GM12878 (cell line): ENCODE data around the gene KLHL8. TPM values are rescaled to one million over a fixed set of nuclear protein-coding genes. Genes with fewer than 3 reads are reported as not detected.

Experiments used
- ATAC-seq: fragments of 200-7000 bp; cut with Tn5 transposase; 3 replicates; pipeline ENCODE4 v1.9.1; 2020; ENCODE audit warnings: mild to moderate bottlenecking, moderate library complexity
- BruUV-seq: library from RNA; stranded (reverse); fragments of 400-500 nt; replicated peaks from 2 replicates; lab custom pipeline; 2021; lab: Mats Ljungman, UMichigan
- CTCF ChIA-PET: fragments of 300-600 bp; sonication (Branson Sonifier 250); formaldehyde crosslinking; extraction: SDS; loops from one replicate; lab custom pipeline; 2021; ENCODE audit warnings: inconsistent platforms; lab: Yijun Ruan, JAX
- POLR2A ChIA-PET: fragments of 350-600 bp; formaldehyde crosslinking; extraction: SDS; loops from one replicate; lab custom pipeline; 2021; ENCODE audit warnings: inconsistent platforms; lab: Charles Lee
- RAD21 ChIA-PET: fragments of 300-600 bp; sonication (Branson Sonifier 250); formaldehyde crosslinking; loops from one replicate; lab custom pipeline; 2023; ENCODE audit warnings: antibody characterized with exemption; ENCODE audit not compliant: unreplicated experiment; lab: Charles Lee
- SMC1A ChIA-PET: fragments of 300-600 bp; sonication (Branson Sonifier 250); formaldehyde crosslinking; loops from one replicate; lab custom pipeline; 2023; ENCODE audit not compliant: unreplicated experiment, uncharacterized antibody; lab: Charles Lee
- DNase-seq: peaks from one replicate; pipeline ENCODE4 v3.0.0-alpha.2; 2011; ENCODE audit warnings: low read depth, low spot score
- FAIRE-seq: peaks from 3 replicates; lab custom pipeline; 2011; peaks lifted over from hg19 to GRCh38; lab: Jason Lieb, UNC
- H2AFZ ChIP-seq: 2 replicates; pipeline ENCODE4 v1.6.0; 2011; ENCODE audit warnings: low read depth, low read length, control low read depth; ENCODE audit not compliant: control insufficient read depth
- H3K27ac ChIP-seq: 2 replicates; pipeline ENCODE4 v1.5.1; 2011; ENCODE audit warnings: control low read depth; ENCODE audit not compliant: control insufficient read depth, insufficient read depth
- H3K27me3 ChIP-seq, 2 experiments: replicated peaks in 1 of 2; 2 replicates each; pipeline versions ENCODE4 v1.6.0 to v1.6.1; 2011; ENCODE audit warnings: low read length in 1 of 2; ENCODE audit not compliant: control insufficient read depth in 2 of 2, insufficient read depth in 2 of 2
- H3K36me3 ChIP-seq, 2 experiments: 2 replicates each; pipeline ENCODE4 v1.5.1; 2011; ENCODE audit warnings: low read length in 1 of 2; ENCODE audit not compliant: control insufficient read depth in 2 of 2, insufficient read depth in 2 of 2
- H3K4me1 ChIP-seq: 2 replicates; pipeline ENCODE4 v1.6.1; 2011; ENCODE audit warnings: mild to moderate bottlenecking, low read length, moderate library complexity, mixed read lengths; ENCODE audit not compliant: control insufficient read depth, insufficient read depth
- H3K4me2 ChIP-seq: 2 replicates; pipeline ENCODE4 v1.6.0; 2011; ENCODE audit warnings: control low read depth; ENCODE audit not compliant: control insufficient read depth, insufficient read depth
- H3K4me3 ChIP-seq: fragments of 200-600 bp; sonication (generic); 2 replicates; pipeline ENCODE4 v1.5.1; 2016
- H3K79me2 ChIP-seq: 2 replicates; pipeline ENCODE4 v1.6.0; 2011; ENCODE audit warnings: low read length; ENCODE audit not compliant: control insufficient read depth, insufficient read depth
- H3K9ac ChIP-seq: 2 replicates; pipeline ENCODE4 v1.8.0; 2011; ENCODE audit warnings: low read length, control low read depth, mixed read lengths; ENCODE audit not compliant: control insufficient read depth, insufficient read depth
- H3K9me3 ChIP-seq: replicated peaks from 3 replicates; pipeline ENCODE4 v1.5.1; 2011; ENCODE audit warnings: mild to moderate bottlenecking, low read length; ENCODE audit not compliant: control insufficient read depth, insufficient read depth
- H4K20me1 ChIP-seq: 2 replicates; pipeline ENCODE4 v1.6.0; 2011; ENCODE audit not compliant: control insufficient read depth, insufficient read depth
- CBFB ChIP-seq: IDR thresholded peaks from 2 replicates; pipeline ENCODE4 v1.6.1; 2016; ENCODE audit warnings: antibody characterized with exemption, low read depth
- DPF2 ChIP-seq: fragments of 450-650 bp; IDR thresholded peaks from 2 replicates; pipeline ENCODE4 v1.6.1; 2017; ENCODE audit warnings: mild to moderate bottlenecking
- E2F4 ChIP-seq: IDR thresholded peaks from 2 replicates; pipeline ENCODE4 v1.6.1; 2012; ENCODE audit warnings: low read depth, low read length, improper control_type of control experiment
- EZH2 ChIP-seq: IDR thresholded peaks from 2 replicates; pipeline ENCODE4 v1.6.1; 2012; ENCODE audit warnings: low read depth, mild to moderate bottlenecking, control low read depth, inconsistent platforms, low read length, borderline replicate concordance; ENCODE audit not compliant: control insufficient read depth
- IKZF1 ChIP-seq: fragments of 450-650 bp; conservative IDR thresholded peaks from 2 replicates; pipeline ENCODE4 v1.6.1; 2017; ENCODE audit warnings: antibody characterized with exemption, mild to moderate bottlenecking
- MTA2 ChIP-seq: fragments of 450-650 bp; IDR thresholded peaks from 2 replicates; pipeline ENCODE4 v1.6.1; 2016; ENCODE audit warnings: low read depth, mild to moderate bottlenecking, moderate library complexity
- MXI1 ChIP-seq: fragments of 150-350 bp; IDR thresholded peaks from 2 replicates; pipeline ENCODE4 v1.6.1; 2011; ENCODE audit warnings: low read depth, mild to moderate bottlenecking, inconsistent platforms, low read length, improper control_type of control experiment
- POLR2A ChIP-seq: IDR thresholded peaks from 2 replicates; pipeline ENCODE4 v1.6.1; 2011; ENCODE audit warnings: low read depth, mild to moderate bottlenecking, low read length
- RELA ChIP-seq: fragments of 450-650 bp; IDR thresholded peaks from 2 replicates; pipeline ENCODE4 v1.8.0; 2014; ENCODE audit warnings: borderline replicate concordance; ENCODE audit not compliant: partially characterized antibody
- RUNX3 ChIP-seq: IDR thresholded peaks from 2 replicates; pipeline ENCODE4 v1.6.1; 2012; ENCODE audit warnings: low read length, inconsistent platforms
- SIX5 ChIP-seq: IDR thresholded peaks from 2 replicates; pipeline ENCODE4 v1.6.1; 2011; ENCODE audit warnings: mild to moderate bottlenecking, low read depth, low read length, moderate library complexity; ENCODE audit not compliant: severe bottlenecking
- SRF ChIP-seq, 2 experiments: IDR thresholded peaks; 2 replicates each; pipeline ENCODE4 v1.6.1; 2011; ENCODE audit warnings: low read depth in 2 of 2, low read length in 2 of 2, mild to moderate bottlenecking in 1 of 2, moderate library complexity in 1 of 2
- STAT1 ChIP-seq: fragments of 450-650 bp; conservative IDR thresholded peaks from 2 replicates; pipeline ENCODE4 v1.6.1; 2014; ENCODE audit warnings: antibody characterized with exemption, mild to moderate bottlenecking
- YBX1 ChIP-seq: fragments of 450-650 bp; IDR thresholded peaks from 2 replicates; pipeline ENCODE4 v1.6.1; 2016; ENCODE audit warnings: antibody characterized with exemption
- ZNF592 ChIP-seq: fragments of 450-650 bp; IDR thresholded peaks from 2 replicates; pipeline ENCODE4 v1.6.1; 2017; ENCODE audit warnings: mild to moderate bottlenecking, moderate library complexity
- ZZZ3 ChIP-seq: IDR thresholded peaks from 2 replicates; pipeline ENCODE4 v1.6.1; 2011; ENCODE audit warnings: low read depth; ENCODE audit not compliant: control insufficient read depth, insufficient read length
- WGBS: methylation state at CpG from one replicate; pipeline ENCODE4 v1.1.6; 2016; ENCODE audit warnings: low lambda C conversion rate; ENCODE audit not compliant: insufficient replicate concordance, insufficient coverage; ENCODE audit errors: missing lambda C conversion rate; 5-methylcytosine and 5-hydroxymethylcytosine counted together
- in situ Hi-C: fragments of 300-500 bp; cut with MboI; formaldehyde crosslinking; loops from 9 replicates; pipeline ENCODE4 v1.14.3; 2018; ENCODE audit warnings: mixed read lengths
- intact Hi-C: fragments of 100-400 bp; cut with micrococcal nuclease; formaldehyde crosslinking; loops from one replicate; pipeline ENCODE4 v1.14.2; 2022; ENCODE audit not compliant: unreplicated experiment
- polyA plus RNA-seq, 11 experiments: library from polyadenylated mRNA; depleted of rRNA in 4 of 11; unstranded in 6 of 11; stranded (reverse) in 5 of 11; fragments of >200 nt; fragmentation: Nextera tagmentation in 4 of 11; fragmentation: Illumina TruSeq in 1 of 11; extraction: Ambion mirVana in 4 of 11; extraction: Trizol in 1 of 11; gene quantifications; 1 replicate in 1 of 11; 2 replicates in 10 of 11; pipeline versions ENCODE4 v1.2.1 to v1.2.3, GENCODE V29; 2011 to 2016; ENCODE audit warnings: inconsistent platforms in 2 of 11, missing spikeins in 2 of 11, low read depth in 1 of 11
- total RNA-seq, 4 experiments: library from RNA; depleted of rRNA in 3 of 4; stranded (reverse); fragments of >200 nt in 3 of 4; fragmentation: Illumina TruSeq in 1 of 4; extraction: Trizol in 1 of 4; gene quantifications; 2 replicates each; pipeline versions ENCODE4 v1.2.1 to v1.2.3, GENCODE V29; 2013 to 2021
- TF ChIP-seq, protein P1 (sequence below): fragments of 450-650 bp; IDR thresholded peaks from 2 replicates; pipeline ENCODE4 v1.6.1; 2018; ENCODE audit warnings: mild to moderate bottlenecking, low read depth, moderate library complexity; ENCODE audit not compliant: partially characterized antibody

KLHL8 gene
- total and polyA plus RNA-seq, 10 of the 15 experiments (the other 5 are each of a cell fraction or from before 2014, with no cell fraction given): 4.5 to 13.1 (median 9.0) TPM

GRCh38 chr4:87144356-87144755 lies 76.1 kb downstream of the KLHL8 start:
- H3K4me3 ChIP-seq: no peak overlapping the region
- no peak overlapping the region for H3K9ac ChIP-seq
- ChIA-PET SMC1A (interaction anchor here (1.0 kb wide), 2 partner anchors 11 to 53 kb away, joined by 3 read pairs; no protein-coding TSS in a partner anchor), RAD21 (no interaction called here), POLR2A (interaction anchor here (0.5 to 1.0 kb wide), 3 partner anchors 93 to 159 kb away, joined by 3 to 6 read pairs (median 3); no protein-coding TSS in a partner anchor), CTCF (interaction anchor here (1.0 to 1.9 kb wide), 2 partner anchors 10 to 90 kb away, joined by 3 to 4 read pairs; no protein-coding TSS in a partner anchor)
- no peaks in the 10 kb centered on the region for H4K20me1 ChIP-seq
- H3K27ac ChIP-seq: no peak overlapping the region
- H3K36me3 ChIP-seq: peaks cover 0 to 10% of the 10 kb centered on the region in 2 experiments; a peak in 1 of 4 replicates
- H3K4me1 ChIP-seq: no peaks in the 10 kb centered on the region
- ATAC-seq: peak; percentile 72
- no peaks in the 10 kb centered on the region for H3K27me3 ChIP-seq
- 44% methylated on average over 2 of the region's 2 CpGs for WGBS
- no peak for FAIRE-seq
- BruUV-seq: no TSS peak
- no peak overlapping the region for H2AFZ ChIP-seq
- no peak overlapping the region for H3K4me2 ChIP-seq
- DNase-seq: no peak
- no peaks in the 10 kb centered on the region for H3K9me3 ChIP-seq
- intact Hi-C loops (no loop called here), in situ Hi-C loops (no loop called here)
- no peaks in the 10 kb centered on the region for H3K79me2 ChIP-seq
- TF ChIP-seq RELA (no peak), E2F4 (no peak), CBFB (no peak), RUNX3 (peak; percentile 69), SRF (IDR thresholded peaks at IDR 0.05; ENCODE audit: low read depth in 2 of 2, low read length in 2 of 2) (no peak), STAT1 (no peak), MXI1 (no peak), ZZZ3 (no peak), SIX5 (no peak), IKZF1 (0 out of 2 replicates have a peak, but pooled peaks have one; percentile 35), POLR2A (no peak), EZH2 (no peak), ZNF592 (no peak), DPF2 (peak; percentile 18; the same call in 1 of the 2 replicates), MTA2 (0 out of 2 replicates have a peak, but pooled peaks have one; percentile 21), YBX1 (no peak)
- TF ChIP-seq, protein P1, sequence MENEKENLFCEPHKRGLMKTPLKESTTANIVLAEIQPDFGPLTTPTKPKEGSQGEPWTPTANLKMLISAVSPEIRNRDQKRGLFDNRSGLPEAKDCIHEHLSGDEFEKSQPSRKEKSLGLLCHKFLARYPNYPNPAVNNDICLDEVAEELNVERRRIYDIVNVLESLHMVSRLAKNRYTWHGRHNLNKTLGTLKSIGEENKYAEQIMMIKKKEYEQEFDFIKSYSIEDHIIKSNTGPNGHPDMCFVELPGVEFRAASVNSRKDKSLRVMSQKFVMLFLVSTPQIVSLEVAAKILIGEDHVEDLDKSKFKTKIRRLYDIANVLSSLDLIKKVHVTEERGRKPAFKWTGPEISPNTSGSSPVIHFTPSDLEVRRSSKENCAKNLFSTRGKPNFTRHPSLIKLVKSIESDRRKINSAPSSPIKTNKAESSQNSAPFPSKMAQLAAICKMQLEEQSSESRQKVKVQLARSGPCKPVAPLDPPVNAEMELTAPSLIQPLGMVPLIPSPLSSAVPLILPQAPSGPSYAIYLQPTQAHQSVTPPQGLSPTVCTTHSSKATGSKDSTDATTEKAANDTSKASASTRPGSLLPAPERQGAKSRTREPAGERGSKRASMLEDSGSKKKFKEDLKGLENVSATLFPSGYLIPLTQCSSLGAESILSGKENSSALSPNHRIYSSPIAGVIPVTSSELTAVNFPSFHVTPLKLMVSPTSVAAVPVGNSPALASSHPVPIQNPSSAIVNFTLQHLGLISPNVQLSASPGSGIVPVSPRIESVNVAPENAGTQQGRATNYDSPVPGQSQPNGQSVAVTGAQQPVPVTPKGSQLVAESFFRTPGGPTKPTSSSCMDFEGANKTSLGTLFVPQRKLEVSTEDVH: peak; percentile 35
